Large intestine (tissue), 3 donors: ENCODE measurements around the gene TAF1C. TPM values are rescaled to one million over a fixed set of nuclear protein-coding genes. Genes with fewer than 3 reads are reported as not detected.
"Not testable (repeated sequence)": the region's sequence is repeated elsewhere in the genome, so short reads cannot be mapped to it uniquely, and the experiment has no call there.

Experiments
- DNase-seq, 2 donors: peaks; one replicate each; pipeline versions ENCODE4 v3.0.0 to v3.0.0-alpha.2; 2013
- H3K27ac ChIP-seq: one replicate; pipeline ENCODE4 v1.5.1; 2013; ENCODE audit warnings: low read length
- H3K27me3 ChIP-seq: 2 replicates; pipeline ENCODE4 v1.6.1; 2013; ENCODE audit warnings: low read length; ENCODE audit not compliant: control insufficient read depth, insufficient read depth
- H3K36me3 ChIP-seq: 2 replicates; pipeline ENCODE4 v1.6.1; 2013; ENCODE audit warnings: low read length; ENCODE audit not compliant: control insufficient read depth, insufficient read depth
- H3K4me1 ChIP-seq: one replicate; pipeline ENCODE4 v1.6.1; 2013; ENCODE audit warnings: low read length; ENCODE audit not compliant: control insufficient read depth, insufficient read depth
- H3K4me3 ChIP-seq: one replicate; pipeline ENCODE4 v1.5.1; 2013; ENCODE audit warnings: low read length
- H3K9me3 ChIP-seq: one replicate; pipeline ENCODE4 v1.6.1; 2013; ENCODE audit warnings: mild to moderate bottlenecking, low read depth, low read length, moderate library complexity; ENCODE audit not compliant: control insufficient read depth
- WGBS: methylation state at CpG from one replicate; pipeline ENCODE4 v1.1.5; 2013; ENCODE audit warnings: low lambda C conversion rate; ENCODE audit not compliant: insufficient coverage; 5-methylcytosine and 5-hydroxymethylcytosine counted together
- polyA plus RNA-seq: library from polyadenylated mRNA; unstranded; fragments of 120-200 nt; gene quantifications from one replicate; pipeline ENCODE4 v1.2.1, GENCODE V29; 2013

TAF1C gene
- polyA plus RNA-seq, 1 donor: 46.7 TPM

- Histone ChIP-seq H3K9me3 (peaks cover 3% of the 10 kb centered on the region), H3K4me3 (no peak overlapping the region), H3K27ac (no peak overlapping the region), H3K36me3 (no peaks in the 10 kb centered on the region), H3K27me3 (peaks cover 4% of the 10 kb centered on the region), H3K4me1 (no peaks in the 10 kb centered on the region)
- no CpG with 5 or more reads among the region's 7 CpGs for WGBS
- DNase-seq: no peak
Measured at GRCh38 chr16:84225571-84225970, 38.7 kb upstream of the TAF1C start.

- Histone ChIP-seq H3K9me3 (peaks cover 3% of the 10 kb centered on the region), H3K36me3 (no peaks in the 10 kb centered on the region), H3K4me3 (no peak overlapping the region), H3K27ac (no peak overlapping the region), H3K4me1 (no peaks in the 10 kb centered on the region), H3K27me3 (peaks cover 4% of the 10 kb centered on the region)
- WGBS: no CpG with 5 or more reads among the region's 3 CpGs
- no peak for DNase-seq
Measured at GRCh38 chr16:84225126-84225525, 38.3 kb upstream of the TAF1C start.

GRCh38 chr16:84224554-84224953 is 37.7 kb upstream of the TAF1C start:
- no CpG with 5 or more reads among the region's 3 CpGs for WGBS

GRCh38 chr16:84223456-84223855 is 36.6 kb upstream of the TAF1C start:
- WGBS: no CpG with 5 or more reads among the region's 4 CpGs
- DNase-seq: no peak
- H3K27ac ChIP-seq: no peak overlapping the region

More at GRCh38 chr16:84224554-84224953, 37.7 kb upstream of the TAF1C start:
- H3K4me1 ChIP-seq: no peaks in the 10 kb centered on the region
- peaks cover 3% of the 10 kb centered on the region for H3K9me3 ChIP-seq
- DNase-seq: no peak
- H3K4me3 ChIP-seq: no peak overlapping the region
- peaks cover 4% of the 10 kb centered on the region for H3K27me3 ChIP-seq
- H3K27ac ChIP-seq: no peak overlapping the region
- H3K36me3 ChIP-seq: no peaks in the 10 kb centered on the region

GRCh38 chr16:84220851-84221250 is 34.0 kb upstream of the TAF1C start:
- Histone ChIP-seq H3K27ac (no peak overlapping the region), H3K4me3 (no peak overlapping the region), H3K27me3 (no peaks in the 10 kb centered on the region), H3K36me3 (no peaks in the 10 kb centered on the region), H3K9me3 (peaks cover 3% of the 10 kb centered on the region), H3K4me1 (no peaks in the 10 kb centered on the region)
- no peak for DNase-seq
- no CpG with 5 or more reads among the region's 1 CpG for WGBS

More at GRCh38 chr16:84223456-84223855, 36.6 kb upstream of the TAF1C start:
- peaks cover 4% of the 10 kb centered on the region for H3K27me3 ChIP-seq
- no peaks in the 10 kb centered on the region for H3K4me1 ChIP-seq
- no peaks in the 10 kb centered on the region for H3K36me3 ChIP-seq
- peaks cover 3% of the 10 kb centered on the region for H3K9me3 ChIP-seq
- H3K4me3 ChIP-seq: no peak overlapping the region

GRCh38 chr16:84218956-84219355 is 32.1 kb upstream of the TAF1C start:
- WGBS: no CpG with 5 or more reads among the region's 6 CpGs
- H3K27me3 ChIP-seq: no peaks in the 10 kb centered on the region
- no peak for DNase-seq
- H3K4me3 ChIP-seq: no peak overlapping the region
- no peak overlapping the region for H3K27ac ChIP-seq
- no peaks in the 10 kb centered on the region for H3K4me1 ChIP-seq
- no peaks in the 10 kb centered on the region for H3K36me3 ChIP-seq
- peaks cover 3% of the 10 kb centered on the region for H3K9me3 ChIP-seq

- DNase-seq: no peak
Measured at GRCh38 chr16:84218176-84218823, 31.4 kb upstream of the TAF1C start.

GRCh38 chr16:84216144-84216543 is 29.3 kb upstream of the TAF1C start:
- H3K9me3 ChIP-seq, H3K27ac ChIP-seq, H3K27me3 ChIP-seq, DNase-seq, H3K4me1 ChIP-seq, H3K4me3 ChIP-seq, H3K36me3 ChIP-seq: not testable (repeated sequence)
- WGBS: no CpG with 5 or more reads among the region's 3 CpGs

More at GRCh38 chr16:84218176-84218823, 31.4 kb upstream of the TAF1C start:
- no peak overlapping the region for H3K27ac ChIP-seq
- H3K27me3 ChIP-seq: no peaks in the 10 kb centered on the region
- no peak overlapping the region for H3K4me3 ChIP-seq
- no CpG with 5 or more reads among the region's 17 CpGs for WGBS
- H3K4me1 ChIP-seq: no peaks in the 10 kb centered on the region
- no peaks in the 10 kb centered on the region for H3K36me3 ChIP-seq
- H3K9me3 ChIP-seq: peaks cover 3% of the 10 kb centered on the region

GRCh38 chr16:84215531-84215930 is 28.7 kb upstream of the TAF1C start:
- DNase-seq: no peak
- H3K4me3 ChIP-seq: no peak overlapping the region
- H3K27ac ChIP-seq: no peak overlapping the region
- no peaks in the 10 kb centered on the region for H3K9me3 ChIP-seq
- WGBS: 90% methylated on average over 2 of the region's 5 CpGs
- H3K36me3 ChIP-seq: no peaks in the 10 kb centered on the region
- H3K27me3 ChIP-seq: no peaks in the 10 kb centered on the region
- no peaks in the 10 kb centered on the region for H3K4me1 ChIP-seq

GRCh38 chr16:84214451-84215066 is 27.7 kb upstream of the TAF1C start:
- no CpG with 5 or more reads among the region's 15 CpGs for WGBS
- H3K4me1 ChIP-seq: no peaks in the 10 kb centered on the region
- H3K4me3 ChIP-seq: no peak overlapping the region
- no peaks in the 10 kb centered on the region for H3K9me3 ChIP-seq
- no peaks in the 10 kb centered on the region for H3K36me3 ChIP-seq
- no peaks in the 10 kb centered on the region for H3K27me3 ChIP-seq
- H3K27ac ChIP-seq: no peak overlapping the region
- DNase-seq: no peak

- H3K9me3 ChIP-seq: no peaks in the 10 kb centered on the region
- no peak for DNase-seq
- no peak overlapping the region for H3K4me3 ChIP-seq
- no peaks in the 10 kb centered on the region for H3K4me1 ChIP-seq
- H3K27ac ChIP-seq: no peak overlapping the region
- no peaks in the 10 kb centered on the region for H3K27me3 ChIP-seq
- no CpG with 5 or more reads among the region's 4 CpGs for whole genome bisulfite sequencing
- H3K36me3 ChIP-seq: no peaks in the 10 kb centered on the region
Measured at GRCh38 chr16:84212631-84213030, 25.8 kb upstream of the TAF1C start.
